ENCODE results near the gene FAM149B1. TPM values are rescaled to one million over a fixed set of nuclear protein-coding genes. Genes with fewer than 3 reads are reported as not detected.
"Not testable (repeated sequence)": the region's sequence is repeated elsewhere in the genome, so short reads cannot be mapped to it uniquely, and the experiment has no call there.

The FAM149B1 gene
- total RNA-seq, 1 donor from 2014 or later: 31.9 TPM

- H3K27me3 Mint-ChIP-seq (ENCODE audit: low read depth): no peaks in the 10 kb centered on the region
- peaks cover 5% of the 10 kb centered on the region for H3K36me3 Mint-ChIP-seq
- H3K27ac Mint-ChIP-seq: peak overlapping the region; percentile 99
- DNase-seq (ENCODE audit: low spot score in 2 of 2, unreplicated experiment in 2 of 2): no peak
- H3K4me3 Mint-ChIP-seq: peak overlapping the region; percentile 96
- no peak for TF ChIP-seq CTCF (IDR thresholded peaks at IDR 0.05; ENCODE audit: unreplicated experiment)
- peaks cover 37% of the 10 kb centered on the region for H3K4me1 Mint-ChIP-seq
- H3K9me3 Mint-ChIP-seq: no peaks in the 10 kb centered on the region
Observed at GRCh38 chr10:73251683-73252444, 83.9 kb downstream of the FAM149B1 start.

GRCh38 chr10:73252445-73253224 is 84.7 kb downstream of the FAM149B1 start, which contains the start of gene MRPS16:
MRPS16 (minus strand) TSS chr10:73252644; CDS start chr10:73252482, 162 bp downstream.
- Mint-ChIP-seq H3K4me1 (peaks cover 32% of the 10 kb centered on the region), H3K36me3 (peaks cover 5% of the 10 kb centered on the region), H3K27me3 (ENCODE audit: low read depth) (no peaks in the 10 kb centered on the region), H3K27ac (peak within 1 kb of the TSS; percentile 99), H3K4me3 (peak within 1 kb of the TSS; percentile 96), H3K9me3 (no peaks in the 10 kb centered on the region)
- peak; percentile 73 to 83 for DNase-seq (ENCODE audit: low spot score in 2 of 2, unreplicated experiment in 2 of 2)
- TF ChIP-seq CTCF (IDR thresholded peaks at IDR 0.05; ENCODE audit: unreplicated experiment): no peak

- H3K4me3 Mint-ChIP-seq: peak overlapping the region; percentile 96
- H3K9me3 Mint-ChIP-seq: peaks cover under 1% of the 10 kb centered on the region
- no peak for TF ChIP-seq CTCF (IDR thresholded peaks at IDR 0.05; ENCODE audit: unreplicated experiment)
- H3K27me3 Mint-ChIP-seq (ENCODE audit: low read depth): no peaks in the 10 kb centered on the region
- DNase-seq (ENCODE audit: low spot score in 2 of 2, unreplicated experiment in 2 of 2): no peak
- peak overlapping the region; percentile 99 for H3K27ac Mint-ChIP-seq
- H3K4me1 Mint-ChIP-seq: peaks cover 27% of the 10 kb centered on the region
- peaks cover 5% of the 10 kb centered on the region for H3K36me3 Mint-ChIP-seq
Observed at GRCh38 chr10:73253225-73253555, 85.3 kb downstream of the FAM149B1 start.

GRCh38 chr10:73258612-73259011 is 90.7 kb downstream of the FAM149B1 start:
- not testable (repeated sequence) for H3K4me3 Mint-ChIP-seq; H3K27ac Mint-ChIP-seq; DNase-seq (ENCODE audit: low spot score in 2 of 2, unreplicated experiment in 2 of 2); H3K4me1 Mint-ChIP-seq; H3K36me3 Mint-ChIP-seq; H3K27me3 Mint-ChIP-seq (ENCODE audit: low read depth)
- peaks cover 12% of the 10 kb centered on the region for H3K9me3 Mint-ChIP-seq

- TF ChIP-seq CTCF (IDR thresholded peaks at IDR 0.05; ENCODE audit: unreplicated experiment): no peak
- Mint-ChIP-seq H3K27me3 (ENCODE audit: low read depth) (peaks cover 3% of the 10 kb centered on the region), H3K4me3 (no peak overlapping the region), H3K27ac (no peak overlapping the region), H3K9me3 (peaks cover 12% of the 10 kb centered on the region), H3K36me3 (peaks cover 3% of the 10 kb centered on the region), H3K4me1 (peaks cover 12% of the 10 kb centered on the region)
- no peak for DNase-seq (ENCODE audit: low spot score in 2 of 2, unreplicated experiment in 2 of 2)
Observed at GRCh38 chr10:73261362-73261995, 93.6 kb downstream of the FAM149B1 start.
